Rectal smooth muscle tissue (tissue), 1 donor: ENCODE measurements around the gene DYRK2.
A peak's percentile ranks its signal among the peaks of the same experiment; 100 is the strongest.

Source experiments
- H3K27ac ChIP-seq: one replicate; pipeline ENCODE4 v1.7.0; 2013; ENCODE audit warnings: low read depth, low read length, inconsistent platforms
- H3K27me3 ChIP-seq: one replicate; pipeline ENCODE4 v1.7.0; 2013; ENCODE audit warnings: low read length; ENCODE audit not compliant: control insufficient read depth, insufficient read depth
- H3K36me3 ChIP-seq: one replicate; pipeline ENCODE4 v1.7.0; 2013; ENCODE audit warnings: low read length; ENCODE audit not compliant: control insufficient read depth, insufficient read depth
- H3K4me1 ChIP-seq: one replicate; pipeline ENCODE4 v1.7.0; 2013; ENCODE audit warnings: low read length; ENCODE audit not compliant: control insufficient read depth, insufficient read depth
- H3K4me3 ChIP-seq: one replicate; pipeline ENCODE4 v1.7.0; 2013; ENCODE audit warnings: low read length
- H3K9ac ChIP-seq: one replicate; pipeline ENCODE4 v1.7.0; 2013; ENCODE audit warnings: low read length

DYRK2 gene

DNA sequence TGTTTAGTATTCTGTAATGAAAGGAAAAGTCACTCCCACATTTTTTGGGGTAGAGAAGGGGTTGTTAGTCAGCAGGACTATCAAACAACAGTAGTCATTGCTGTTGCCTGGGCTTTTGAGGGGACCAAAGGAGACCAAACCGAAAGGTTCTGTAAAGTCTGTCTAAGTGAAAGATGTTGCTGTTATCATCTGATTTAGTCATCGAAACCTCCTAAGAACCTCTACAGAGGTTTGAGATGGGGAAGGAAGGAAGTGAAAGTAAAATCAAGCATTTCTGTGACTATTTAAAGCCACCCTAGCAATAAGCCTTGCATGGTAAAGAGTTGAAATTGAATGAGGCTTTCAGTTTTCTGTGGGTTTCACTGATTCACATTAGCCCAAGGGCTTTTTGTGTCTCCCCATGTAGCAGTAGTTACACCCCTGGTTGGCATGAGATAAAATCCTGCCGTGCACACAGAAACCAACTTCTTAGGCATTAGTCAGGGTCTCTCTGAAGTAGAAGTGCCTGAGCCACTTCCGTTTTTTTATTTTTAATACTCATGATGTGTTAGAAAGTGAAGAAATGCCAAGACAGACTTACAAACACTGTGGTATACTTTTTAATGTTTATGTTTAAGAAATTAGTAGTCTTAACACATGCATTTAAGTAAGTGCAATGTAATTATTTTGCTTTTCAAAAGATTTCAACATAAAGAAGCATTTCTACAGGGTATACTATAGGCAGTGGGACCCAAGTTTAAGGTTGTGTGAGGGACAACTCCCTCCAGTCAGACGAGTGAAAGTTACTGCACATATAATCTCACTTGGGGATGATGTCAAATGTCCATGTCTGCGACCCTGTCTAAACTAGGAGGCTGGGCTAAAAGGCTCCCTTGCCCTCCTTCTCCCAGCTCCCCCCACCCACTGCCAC lies 50.4 kb downstream of the DYRK2 start:
- no peak overlapping the region for H3K27ac ChIP-seq

DNA sequence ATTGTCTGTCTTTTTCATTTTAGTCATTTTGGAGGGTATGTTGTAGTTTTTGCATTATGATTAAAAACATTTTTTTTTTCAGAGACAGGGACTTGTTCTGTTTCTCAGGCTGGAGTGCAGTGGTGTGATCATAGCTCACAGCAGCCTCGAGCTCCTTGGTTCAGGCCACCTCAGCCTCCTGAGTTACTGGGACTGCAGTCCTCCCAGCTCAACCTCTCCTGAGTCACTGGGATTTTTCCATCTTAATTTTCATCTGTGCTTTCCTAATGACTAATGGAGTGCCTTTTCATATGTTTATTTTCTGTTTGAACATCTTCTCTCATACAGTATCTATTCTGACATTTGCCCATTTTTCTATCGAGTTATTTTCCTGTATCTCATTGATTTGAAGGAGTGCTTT lies 52.6 kb downstream of the DYRK2 start:
- no peak overlapping the region for H3K4me3 ChIP-seq
- H3K27ac ChIP-seq = no peak overlapping the region
- no peak overlapping the region for H3K9ac ChIP-seq
- H3K27me3 ChIP-seq = no peaks in the 10 kb centered on the region
- no peaks in the 10 kb centered on the region for H3K36me3 ChIP-seq
- H3K4me1 ChIP-seq = no peaks in the 10 kb centered on the region

More for the DNA sequence above, 50.4 kb downstream of the DYRK2 start:
- Histone ChIP-seq H3K4me3 (peak overlapping the region; percentile 36), H3K27me3 (no peaks in the 10 kb centered on the region), H3K4me1 (no peaks in the 10 kb centered on the region), H3K36me3 (no peaks in the 10 kb centered on the region), H3K9ac (no peak overlapping the region)

DNA sequence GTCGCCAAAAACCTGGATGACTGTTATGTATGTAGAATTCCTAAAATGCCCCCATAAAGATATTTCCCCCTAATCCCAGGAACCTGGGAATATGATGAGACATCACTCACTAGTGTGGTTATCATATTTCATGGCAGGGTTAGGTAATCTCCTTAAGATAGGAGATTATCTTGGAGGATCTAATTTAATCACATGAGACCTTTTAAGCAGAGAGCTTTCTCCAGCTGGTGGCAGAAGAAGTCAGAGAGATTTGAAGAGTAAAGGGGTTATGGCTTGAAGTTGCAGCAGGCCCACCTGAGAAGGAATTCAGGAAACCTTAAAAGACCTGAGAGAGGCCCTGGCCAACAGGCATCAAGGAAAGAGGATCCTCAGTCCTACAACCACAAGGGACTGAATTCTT lies 53.6 kb downstream of the DYRK2 start:
- Histone ChIP-seq H3K36me3 (no peaks in the 10 kb centered on the region), H3K4me3 (no peak overlapping the region), H3K27ac (no peak overlapping the region), H3K9ac (no peak overlapping the region), H3K4me1 (no peaks in the 10 kb centered on the region), H3K27me3 (no peaks in the 10 kb centered on the region)

DNA sequence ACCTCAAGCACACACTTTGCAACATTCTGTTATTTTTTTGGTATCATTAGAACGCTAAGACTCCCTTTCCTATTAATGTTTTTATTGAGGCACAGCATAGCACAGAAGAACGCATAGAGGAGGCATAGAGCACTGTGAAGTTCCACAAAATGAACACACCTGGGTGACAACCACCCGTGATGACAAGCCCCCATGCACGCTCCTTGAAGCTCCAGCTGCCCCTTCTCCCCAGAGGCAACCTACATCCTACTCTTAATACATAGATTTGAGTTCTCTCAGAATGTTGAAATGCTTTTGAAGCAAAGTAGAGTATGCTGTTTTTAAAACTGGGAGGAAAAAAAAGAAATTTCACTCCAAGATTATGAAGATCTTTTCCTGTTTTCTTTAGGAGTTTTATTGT lies 55.5 kb downstream of the DYRK2 start:
- H3K9ac ChIP-seq = no peak overlapping the region
- no peaks in the 10 kb centered on the region for H3K27me3 ChIP-seq
- H3K4me3 ChIP-seq = no peak overlapping the region
- no peaks in the 10 kb centered on the region for H3K36me3 ChIP-seq
- no peaks in the 10 kb centered on the region for H3K4me1 ChIP-seq
- no peak overlapping the region for H3K27ac ChIP-seq

DNA sequence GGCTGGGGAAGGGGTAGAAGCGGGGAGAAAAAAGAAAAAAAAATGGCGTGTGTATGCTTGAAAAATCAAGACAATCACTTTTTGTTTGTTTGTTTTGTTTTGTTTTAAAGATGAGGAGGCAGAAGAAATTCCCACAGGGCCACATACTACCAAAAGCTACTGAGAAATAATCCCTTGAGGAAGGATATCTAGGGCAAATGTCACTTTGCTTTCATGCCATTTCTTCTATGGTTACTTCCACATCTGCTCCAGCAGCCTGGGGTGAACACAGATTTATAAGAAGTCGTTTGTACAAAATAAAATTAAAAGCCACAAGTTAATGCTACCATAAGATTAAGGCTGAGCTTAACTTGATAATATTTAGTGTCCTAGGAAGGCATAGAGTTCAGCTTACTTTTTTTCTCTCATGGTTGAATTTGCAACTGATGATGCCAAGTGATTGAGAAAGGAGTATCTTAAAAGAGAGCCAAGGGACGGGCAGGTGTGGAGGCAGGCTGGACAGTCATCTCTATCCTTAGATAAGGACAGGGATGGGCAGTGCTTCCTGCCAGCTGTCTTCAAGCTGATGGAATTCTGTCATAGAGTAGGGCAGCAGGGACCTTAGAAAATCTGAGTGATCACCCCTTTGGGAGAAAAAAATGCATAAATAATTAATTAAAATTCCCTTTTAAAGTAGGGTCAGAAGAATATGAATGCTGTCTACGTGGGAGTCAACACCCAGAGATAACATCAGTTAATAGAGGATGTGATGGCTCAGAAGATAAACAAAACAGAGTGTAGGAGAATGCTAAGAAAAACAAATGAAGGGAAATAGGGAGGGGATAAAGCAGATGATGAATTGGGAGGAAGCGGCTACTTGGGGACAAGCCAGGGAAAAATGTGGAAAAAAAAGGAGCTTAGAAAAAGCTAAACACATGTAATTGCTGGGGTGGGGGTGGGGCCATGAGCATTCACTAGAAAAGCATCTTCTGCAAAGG lies 57.1 kb downstream of the DYRK2 start:
- Histone ChIP-seq H3K4me1 (no peaks in the 10 kb centered on the region), H3K36me3 (no peaks in the 10 kb centered on the region), H3K4me3 (no peak overlapping the region), H3K27ac (no peak overlapping the region), H3K9ac (no peak overlapping the region), H3K27me3 (no peaks in the 10 kb centered on the region)

DNA sequence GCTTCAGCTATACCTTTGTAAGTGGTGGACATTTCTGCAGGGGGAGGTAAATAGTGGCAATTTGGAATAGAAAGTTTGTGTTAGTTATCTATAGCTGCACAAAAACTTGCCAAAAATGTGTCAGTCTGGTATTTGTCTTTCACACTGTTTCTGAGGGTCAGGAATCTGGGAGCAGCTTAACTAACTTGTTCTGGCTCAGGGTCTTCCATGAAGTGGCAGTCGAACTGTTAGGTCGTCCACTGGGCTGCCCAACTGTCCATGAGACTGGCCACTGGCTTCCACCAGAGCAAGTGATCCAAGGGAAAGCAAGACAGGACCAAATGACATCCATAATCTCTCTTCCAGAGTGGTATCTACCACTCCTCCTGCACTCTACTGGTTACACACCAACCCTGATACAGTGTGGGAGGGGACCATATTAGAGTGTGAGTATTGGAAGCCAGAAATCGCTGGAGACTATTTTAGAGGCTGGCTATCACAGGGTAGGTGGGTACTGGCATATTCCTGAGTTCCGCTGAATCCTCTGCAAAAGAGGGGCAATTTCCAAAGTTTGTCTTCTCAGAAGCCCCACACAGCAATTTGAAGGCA lies 60.9 kb downstream of the DYRK2 start:
- Histone ChIP-seq H3K36me3 (no peaks in the 10 kb centered on the region), H3K27me3 (no peaks in the 10 kb centered on the region), H3K4me1 (no peaks in the 10 kb centered on the region), H3K27ac (no peak overlapping the region), H3K9ac (no peak overlapping the region), H3K4me3 (no peak overlapping the region)

DNA sequence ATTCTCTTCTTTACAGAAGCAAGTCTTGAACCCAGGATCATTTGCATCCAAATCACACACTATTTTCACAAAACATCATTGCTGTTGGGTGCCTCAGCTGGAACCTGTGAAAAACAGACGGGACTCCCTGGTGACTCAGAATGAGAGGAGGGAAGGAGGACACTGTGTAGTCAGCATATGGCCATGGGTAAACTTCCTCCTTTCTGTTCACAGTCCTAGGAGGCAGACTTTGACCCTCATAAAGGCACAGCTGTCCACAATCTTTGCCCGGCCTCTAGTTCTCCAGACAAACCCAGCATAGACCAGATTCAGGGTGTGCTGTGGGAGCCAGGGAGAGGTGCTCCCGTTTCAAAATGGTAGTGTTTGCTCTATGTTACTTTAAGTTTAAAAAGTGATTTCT lies 62.0 kb downstream of the DYRK2 start:
- H3K36me3 ChIP-seq = no peaks in the 10 kb centered on the region
- no peak overlapping the region for H3K27ac ChIP-seq
- no peaks in the 10 kb centered on the region for H3K27me3 ChIP-seq
- no peak overlapping the region for H3K9ac ChIP-seq
- H3K4me1 ChIP-seq = no peaks in the 10 kb centered on the region
- no peak overlapping the region for H3K4me3 ChIP-seq

DNA sequence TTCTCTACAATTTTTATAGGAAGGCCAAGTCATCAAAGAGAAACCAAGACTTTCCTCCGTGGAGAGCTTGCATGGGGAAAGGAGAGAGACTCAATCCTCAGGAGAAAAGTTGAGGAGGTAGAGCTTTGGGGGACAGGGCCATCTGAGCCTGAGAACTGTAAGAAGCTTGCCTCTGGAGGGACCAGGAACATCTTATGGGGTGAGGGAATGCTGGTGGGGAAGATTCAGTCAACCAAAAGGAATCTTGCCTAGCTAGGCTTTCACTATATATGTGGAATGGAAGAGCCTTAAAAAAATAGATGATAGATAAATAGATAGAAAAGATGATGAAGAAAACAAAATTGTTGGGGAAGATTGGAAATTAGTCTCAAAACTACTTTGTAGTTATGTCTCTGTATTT lies 63.5 kb downstream of the DYRK2 start:
- no peak overlapping the region for H3K4me3 ChIP-seq
- no peaks in the 10 kb centered on the region for H3K4me1 ChIP-seq
- no peak overlapping the region for H3K9ac ChIP-seq
- H3K27me3 ChIP-seq = no peaks in the 10 kb centered on the region
- H3K27ac ChIP-seq = no peak overlapping the region
- no peaks in the 10 kb centered on the region for H3K36me3 ChIP-seq

DNA sequence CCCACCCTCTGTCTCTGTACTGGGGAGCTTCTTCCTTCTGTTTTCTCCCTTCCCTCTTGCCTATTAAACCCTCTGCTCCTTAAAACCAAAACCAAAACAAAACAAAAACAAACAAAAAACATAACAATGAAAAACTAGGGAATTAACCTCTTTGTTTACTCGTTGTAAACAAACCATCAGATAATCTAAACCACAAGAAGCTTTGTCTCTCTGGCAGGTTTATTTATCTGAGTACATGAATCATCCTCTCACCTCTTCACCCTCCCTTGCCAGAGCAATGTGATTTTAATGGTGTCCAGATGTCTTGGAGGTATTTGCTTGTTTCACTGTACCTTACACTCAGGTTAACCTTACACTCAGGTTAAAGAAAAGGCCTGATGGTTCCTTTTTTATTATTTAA lies 66.1 kb downstream of the DYRK2 start:
- H3K4me1 ChIP-seq = no peaks in the 10 kb centered on the region

More for the DNA sequence above, 66.1 kb downstream of the DYRK2 start:
- Histone ChIP-seq H3K27ac (no peak overlapping the region), H3K9ac (no peak overlapping the region), H3K27me3 (no peaks in the 10 kb centered on the region), H3K36me3 (no peaks in the 10 kb centered on the region), H3K4me3 (no peak overlapping the region)
